GM12892 (cell line): ENCODE results near the gene JAKMIP1.

Experiments
- POLR2A ChIP-seq: IDR thresholded peaks from 2 replicates; pipeline ENCODE4 v1.6.1; 2011; ENCODE audit warnings: low read depth, low read length, control low read depth
- POLR2AphosphoS5 ChIP-seq: IDR thresholded peaks from 2 replicates; pipeline ENCODE4 v1.6.1; 2011; ENCODE audit warnings: low read depth, low read length, control low read depth
- TAF1 ChIP-seq: IDR thresholded peaks from 2 replicates; pipeline ENCODE4 v1.6.1; 2011; ENCODE audit warnings: low read depth, mild to moderate bottlenecking, control low read depth, low read length, borderline replicate concordance

GRCh38 chr4:6031846-6032245, 168.5 kb downstream of the JAKMIP1 start:
- TF ChIP-seq TAF1 (no peak), POLR2A (no peak), POLR2AphosphoS5 (no peak)
